Smooth muscle cell (in vitro differentiated cells): ENCODE results near the gene CHST13. TPM values are rescaled to one million over a fixed set of nuclear protein-coding genes. Genes with fewer than 3 reads are reported as not detected.

ENCODE experiments used
- DNase-seq: peaks from one replicate; lab custom pipeline; 2025; ENCODE audit not compliant: unreplicated experiment; lab: John Stamatoyannopoulos, UW
- H2AFZ ChIP-seq: fragments of 200-600 bp; sonication (generic); 2 replicates; pipeline ENCODE4 v1.6.0; 2016; ENCODE audit warnings: antibody characterized with exemption, low read depth, mild to moderate bottlenecking
- H3F3A ChIP-seq: fragments of 200-600 bp; sonication (generic); 2 replicates; pipeline ENCODE4 v1.6.0; 2017; ENCODE audit warnings: antibody characterized with exemption, low read depth
- H3K27ac ChIP-seq: fragments of 200-600 bp; sonication (generic); 2 replicates; pipeline ENCODE4 v1.5.1; 2016; ENCODE audit warnings: low read depth, mild to moderate bottlenecking
- H3K27me3 ChIP-seq: fragments of 200-600 bp; sonication (generic); 2 replicates; pipeline ENCODE4 v1.6.1; 2016; ENCODE audit warnings: low read depth, mild to moderate bottlenecking
- H3K36me3 ChIP-seq: fragments of 200-600 bp; sonication (generic); 2 replicates; pipeline ENCODE4 v1.5.1; 2016; ENCODE audit warnings: low read depth
- H3K4me1 ChIP-seq: fragments of 200-600 bp; sonication (generic); 2 replicates; pipeline ENCODE4 v1.5.1; 2016; ENCODE audit warnings: low read depth
- H3K4me2 ChIP-seq: fragments of 200-600 bp; sonication (generic); 2 replicates; pipeline ENCODE4 v1.6.0; 2016; ENCODE audit warnings: mild to moderate bottlenecking
- H3K4me3 ChIP-seq: fragments of 200-600 bp; sonication (generic); 2 replicates; pipeline ENCODE4 v1.5.1; 2016; ENCODE audit warnings: mild to moderate bottlenecking
- H3K79me2 ChIP-seq: fragments of 200-600 bp; sonication (generic); 2 replicates; pipeline ENCODE4 v1.6.0; 2016; ENCODE audit warnings: low read depth, mild to moderate bottlenecking
- H3K9ac ChIP-seq: fragments of 200-600 bp; sonication (generic); 2 replicates; pipeline ENCODE4 v1.6.0; 2016; ENCODE audit warnings: low read depth
- H3K9me3 ChIP-seq: fragments of 200-600 bp; sonication (generic); replicated peaks from 2 replicates; pipeline ENCODE4 v1.5.1; 2016; ENCODE audit warnings: low read depth
- H4K20me1 ChIP-seq: fragments of 200-600 bp; sonication (generic); 2 replicates; pipeline ENCODE4 v1.6.0; 2016; ENCODE audit warnings: low read depth
- CTCF ChIP-seq: fragments of 200-600 bp; sonication (generic); IDR thresholded peaks from 2 replicates; pipeline ENCODE4 v1.5.1; 2017; ENCODE audit warnings: borderline replicate concordance, mild to moderate bottlenecking, antibody characterized with exemption; ENCODE audit not compliant: insufficient read depth, poor library complexity, severe bottlenecking
- WGBS: methylation state at CpG from one replicate; pipeline ENCODE4 v1.1.7; 2016; ENCODE audit warnings: low lambda C conversion rate; 5-methylcytosine and 5-hydroxymethylcytosine counted together
- polyA plus RNA-seq: library from polyadenylated mRNA; unstranded; fragments of >200 nt; fragmentation: Nextera tagmentation; extraction: Ambion mirVana; gene quantifications from 2 replicates; pipeline ENCODE4 v1.2.1, GENCODE V29; 2016
- total RNA-seq: library from RNA; depleted of rRNA; stranded (reverse); fragments of >200 nt; gene quantifications from 2 replicates; pipeline ENCODE4 v1.2.3, GENCODE V29; 2014

CHST13 gene
- total and polyA plus RNA-seq, 2 experiments from 2014 or later = not detected

- H4K20me1 ChIP-seq = no peaks in the 10 kb centered on the region
- no peak overlapping the region for H3K4me3 ChIP-seq
- no peak overlapping the region for H3K4me2 ChIP-seq
- 77% methylated on average over 8 of the region's 8 CpGs for WGBS
- no peaks in the 10 kb centered on the region for H3K36me3 ChIP-seq
- H3K4me1 ChIP-seq = no peaks in the 10 kb centered on the region
- H3F3A ChIP-seq = no peaks in the 10 kb centered on the region
- TF ChIP-seq CTCF = no peak
- H3K27me3 ChIP-seq = no peaks in the 10 kb centered on the region
- no peak overlapping the region for H3K27ac ChIP-seq
- no peak for DNase-seq
- H3K79me2 ChIP-seq = no peaks in the 10 kb centered on the region
- H3K9ac ChIP-seq = no peak overlapping the region
- no peak overlapping the region for H2AFZ ChIP-seq
- no peaks in the 10 kb centered on the region for H3K9me3 ChIP-seq
Measured at GRCh38 chr3:126546549-126547239, 22.7 kb downstream of the CHST13 start.

GRCh38 chr3:126547721-126548120 is 23.8 kb downstream of the CHST13 start:
- Histone ChIP-seq H3K4me3 (no peak overlapping the region), H4K20me1 (no peaks in the 10 kb centered on the region)

GRCh38 chr3:126548556-126549466 is 24.9 kb downstream of the CHST13 start:
- Histone ChIP-seq H3K79me2 (no peaks in the 10 kb centered on the region), H3K4me3 (no peak overlapping the region), H3K9me3 (no peaks in the 10 kb centered on the region), H4K20me1 (no peaks in the 10 kb centered on the region), H3K27ac (no peak overlapping the region), H2AFZ (no peak overlapping the region), H3K36me3 (no peaks in the 10 kb centered on the region), H3K27me3 (no peaks in the 10 kb centered on the region), H3K4me1 (no peaks in the 10 kb centered on the region), H3F3A (no peaks in the 10 kb centered on the region), H3K9ac (no peak overlapping the region), H3K4me2 (no peak overlapping the region)
- WGBS = 55% methylated on average over 9 of the region's 9 CpGs
- DNase-seq = no peak
- TF ChIP-seq CTCF = no peak

More at GRCh38 chr3:126547721-126548120, 23.8 kb downstream of the CHST13 start:
- no peak for TF ChIP-seq CTCF
- Histone ChIP-seq H3K79me2 (no peaks in the 10 kb centered on the region), H3K36me3 (no peaks in the 10 kb centered on the region), H3K4me1 (no peaks in the 10 kb centered on the region), H3K27ac (no peak overlapping the region), H3K27me3 (no peaks in the 10 kb centered on the region), H3K9ac (no peak overlapping the region), H3F3A (no peaks in the 10 kb centered on the region), H3K4me2 (no peak overlapping the region), H2AFZ (no peak overlapping the region), H3K9me3 (no peaks in the 10 kb centered on the region)
- no peak for DNase-seq
- 100% methylated on average over 1 of the region's 1 CpG for WGBS
